Measurements from ENCODE around the gene ARGFX.
"Not testable (repeated sequence)": the region's sequence is repeated elsewhere in the genome, so short reads cannot be mapped to it uniquely, and the experiment has no call there.

ARGFX gene

DNA sequence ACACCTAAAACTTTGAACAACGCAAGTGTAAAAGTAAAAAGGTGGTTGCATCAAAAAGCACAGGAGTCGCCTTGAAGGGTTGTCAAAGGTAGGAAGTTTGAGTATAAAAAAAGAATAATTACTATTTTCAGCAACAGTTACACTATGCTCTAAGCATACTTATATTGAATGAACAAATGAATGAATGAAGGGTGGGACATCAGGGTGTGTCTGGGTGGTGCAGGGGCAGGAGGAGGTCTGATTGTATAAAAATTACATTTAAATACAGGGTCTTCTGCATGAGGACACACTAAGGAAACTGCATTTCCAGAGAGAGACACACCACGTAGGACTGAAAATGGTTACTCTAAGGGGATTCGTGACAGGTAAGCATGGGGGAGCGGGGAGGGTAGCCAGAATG, at the start of gene ARGFX:
Gene ARGFX, plus strand, starts transcription at position 301 of the 400 bp plus-strand sequence. CDS start 2,765 bp downstream, outside the sequence.
- DNase-seq, result no peak

DNA sequence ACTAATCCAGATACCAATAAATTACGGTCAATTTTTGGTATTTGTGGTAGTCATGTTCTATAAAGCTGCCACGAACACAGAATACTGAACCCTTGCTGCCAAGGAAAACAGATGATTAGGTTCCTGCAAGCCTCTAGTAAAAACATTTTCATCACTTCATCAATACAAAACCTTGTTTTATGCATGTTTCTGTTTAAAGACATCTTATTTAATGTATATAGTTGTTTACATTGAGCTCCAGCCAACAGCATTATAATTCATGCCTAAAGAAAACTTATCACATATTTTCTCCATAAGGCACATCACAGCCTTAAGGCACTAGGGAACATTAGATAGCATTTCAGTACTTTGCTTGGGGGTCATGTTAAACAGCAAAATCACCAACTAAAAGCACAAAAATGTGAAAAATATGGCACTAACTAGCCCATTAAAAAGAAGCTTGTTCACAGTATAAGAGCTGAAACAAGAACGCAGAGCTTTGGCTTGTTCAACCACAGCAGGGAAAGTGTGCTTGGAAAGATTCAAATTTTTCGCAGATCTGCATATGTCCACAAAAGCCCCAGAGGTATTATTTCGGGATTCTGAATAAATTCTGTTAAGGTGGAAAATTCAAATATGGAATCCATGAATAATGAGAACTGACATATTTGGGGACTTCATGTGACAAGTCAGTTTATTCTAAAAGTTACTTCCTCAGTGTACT, 49.6 kb upstream of the ARGFX start:
- no peak for DNase-seq

DNA sequence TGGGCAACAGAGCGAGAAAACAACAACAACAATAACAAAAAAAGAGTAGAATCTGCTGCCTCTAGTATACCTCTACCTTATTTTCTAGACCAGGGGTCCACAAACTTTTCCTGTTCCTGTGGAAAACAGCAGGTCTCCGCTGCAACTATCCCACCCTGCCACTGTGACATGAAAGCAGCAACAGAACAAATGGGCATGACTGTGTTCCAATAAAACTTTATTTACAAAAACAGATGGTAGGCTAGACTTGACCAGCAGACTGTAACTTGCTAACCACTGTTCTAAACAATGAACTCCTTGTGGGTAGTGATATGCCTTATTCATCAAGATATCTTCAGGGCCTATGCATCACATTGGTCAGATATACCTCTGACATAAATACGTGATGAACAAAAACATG, 47.2 kb upstream of the ARGFX start:
- no peak for DNase-seq

DNA sequence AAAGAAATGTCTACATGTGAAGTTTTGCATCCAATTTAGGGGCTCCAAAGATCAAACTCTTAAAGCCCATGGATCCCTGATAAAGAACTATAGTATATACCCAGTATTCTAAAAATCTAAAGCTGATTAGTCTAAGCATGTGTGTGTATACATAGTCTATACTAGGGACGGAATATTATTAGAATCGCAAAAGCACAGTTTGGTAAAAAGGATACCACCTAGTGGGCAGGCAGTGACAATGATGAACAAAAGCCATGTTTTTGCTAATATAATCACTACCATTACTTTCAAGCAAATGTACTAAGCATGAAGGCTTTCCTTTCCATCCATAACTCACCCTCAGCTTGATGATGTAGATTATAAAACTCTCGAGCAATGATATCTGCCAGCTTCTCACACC, 38.4 kb upstream of the ARGFX start:
- no peak for DNase-seq

DNA sequence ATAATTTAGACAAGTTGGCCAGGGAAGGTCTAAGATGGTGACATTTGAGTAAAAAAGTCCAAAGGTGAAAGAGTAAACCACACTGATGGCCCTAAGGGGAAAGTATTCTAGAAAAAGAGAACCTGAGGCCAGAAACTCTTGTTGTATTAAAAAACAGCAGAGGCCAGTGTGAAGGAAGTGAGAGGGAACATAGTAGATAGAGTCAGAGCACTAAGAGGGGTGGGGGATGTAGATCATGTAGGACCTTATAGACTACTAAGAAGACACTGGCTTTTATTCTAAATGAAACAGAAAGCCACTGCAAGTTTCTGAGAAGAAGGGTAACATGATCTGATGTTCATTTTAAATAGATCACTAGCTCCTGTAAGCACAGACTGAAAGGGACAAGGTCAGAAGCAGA, 36.5 kb upstream of the ARGFX start:
- DNase-seq, result no peak

DNA sequence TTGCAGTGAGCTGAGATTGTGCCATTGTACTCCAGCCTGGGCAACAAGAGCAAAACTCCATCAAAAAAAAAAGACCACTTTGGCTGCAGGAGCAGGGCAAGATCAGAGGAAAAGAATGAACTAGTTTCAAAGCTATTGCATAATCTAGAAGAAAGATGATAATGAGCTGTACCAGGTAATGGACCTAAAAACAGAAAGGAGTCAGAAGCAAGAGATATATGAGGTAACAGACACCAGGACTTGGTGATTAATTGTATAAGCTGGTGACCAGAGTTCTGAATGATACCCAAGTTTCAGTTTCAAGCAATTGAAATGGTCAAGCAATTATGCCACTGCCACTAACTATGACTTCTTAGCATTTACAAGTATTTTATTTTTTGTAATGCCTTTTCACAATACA, 24.8 kb upstream of the ARGFX start:
- no peak for DNase-seq

DNA sequence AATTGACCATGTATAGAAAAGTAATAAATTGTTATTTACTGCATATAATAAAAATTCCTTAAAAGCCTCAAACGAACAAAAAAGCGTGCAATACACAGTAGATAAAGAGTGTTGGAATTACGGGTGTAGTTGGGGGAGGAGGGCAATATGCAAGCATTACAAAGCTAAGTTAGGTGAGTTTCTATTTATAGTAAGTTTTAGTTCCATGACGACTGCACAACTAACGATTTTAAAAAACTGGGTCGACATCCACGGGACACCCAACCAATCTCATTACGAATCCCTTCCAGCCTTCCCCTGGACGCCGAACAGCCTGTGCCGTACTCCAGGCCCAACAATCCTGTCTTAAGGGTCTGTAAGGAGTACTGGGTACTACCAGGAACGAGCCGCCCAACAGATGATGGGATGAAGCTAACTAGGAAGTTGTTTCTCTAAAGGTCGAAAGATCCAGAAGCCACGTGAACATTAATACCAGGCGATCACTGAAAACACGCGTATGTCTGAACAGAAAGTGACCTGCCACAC, 22.6 kb upstream of the ARGFX start:
- DNase-seq, result no peak

DNA sequence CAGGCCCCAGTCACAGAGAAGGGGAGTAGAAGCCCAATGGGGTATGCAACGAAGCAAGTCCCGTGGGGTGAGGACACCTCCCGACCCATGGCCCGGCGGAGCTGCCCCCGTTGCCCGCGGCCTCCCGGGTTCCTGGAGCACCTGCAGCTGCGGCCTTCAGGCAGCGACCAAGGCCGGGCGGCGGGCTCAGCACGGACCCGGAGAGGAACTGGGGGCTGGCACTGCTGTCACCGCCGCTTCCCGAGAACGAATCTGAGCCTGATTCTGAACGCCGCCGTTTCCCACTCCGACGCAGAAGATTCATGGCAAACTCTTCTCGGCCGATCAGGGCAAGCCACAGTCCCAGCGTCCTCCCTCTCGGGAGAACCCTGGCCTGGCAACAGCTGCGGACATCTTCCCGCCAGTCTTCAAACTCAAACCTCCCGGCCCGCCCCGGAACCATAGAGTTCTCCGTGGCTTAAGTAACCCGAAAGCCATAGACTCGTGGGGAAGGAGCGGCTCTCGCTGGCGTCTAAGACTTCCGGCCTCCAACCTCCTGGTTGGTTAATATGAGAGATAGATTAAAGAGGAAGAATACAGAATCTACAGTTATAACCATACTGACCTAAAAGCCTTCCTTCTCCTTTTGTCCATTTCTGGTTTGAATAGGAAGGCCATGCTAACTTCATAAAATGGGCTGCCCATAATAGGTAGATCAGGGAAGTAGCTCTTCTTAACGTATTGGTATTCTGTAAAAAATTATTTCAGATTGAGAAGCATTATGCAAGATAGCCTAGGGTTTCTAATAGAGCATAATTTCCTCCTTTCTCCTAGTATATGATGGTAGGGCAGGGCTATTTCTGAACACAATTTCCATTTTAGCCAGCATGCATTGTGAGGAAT, 21.9 kb upstream of the ARGFX start, which contains the start of gene POLQ:
Gene POLQ, minus strand, starts transcription at position 415 of the 882 bp plus-strand sequence. Its CDS starts 111 bp downstream, at position 304.
- DNase-seq, result peak; percentile 91 to 92

DNA sequence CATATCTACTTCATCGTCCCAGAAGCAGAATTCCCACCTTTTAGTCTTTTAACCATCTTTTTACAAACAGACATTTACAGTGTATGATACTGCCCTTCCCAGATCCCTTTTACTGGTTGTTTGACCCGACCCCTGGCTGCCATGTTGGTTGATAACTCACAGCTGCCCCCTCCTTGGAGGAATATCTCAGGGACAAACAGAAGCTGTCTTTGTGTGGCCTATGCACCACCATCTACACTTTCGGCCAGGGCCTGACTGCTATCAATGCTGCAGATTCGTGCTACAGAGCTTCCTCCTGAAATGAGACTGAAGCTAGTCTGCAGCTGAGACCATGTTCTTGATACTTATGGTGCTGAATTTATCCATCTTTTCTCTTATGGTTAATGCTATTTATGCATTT, 15.4 kb upstream of the ARGFX start:
- DNase-seq, result no peak

DNA sequence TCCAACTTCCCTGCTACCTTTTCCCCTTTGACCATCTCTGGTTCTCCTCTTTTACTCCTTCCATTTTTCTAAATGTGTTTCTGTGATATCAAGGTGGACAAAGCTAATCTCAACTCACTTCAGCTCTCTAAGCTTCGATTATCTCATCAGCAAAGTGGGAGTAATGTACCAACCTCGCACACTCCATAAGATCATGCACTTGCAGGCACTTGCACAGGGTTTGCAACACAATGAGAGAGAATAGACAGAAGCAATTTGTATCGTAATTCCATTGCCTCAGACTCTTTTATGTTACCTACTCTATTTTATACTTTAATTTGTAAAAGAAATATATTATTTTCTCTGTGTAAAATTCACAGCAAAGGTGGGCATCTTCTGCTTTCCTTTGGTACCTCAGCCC, 15.0 kb upstream of the ARGFX start:
- no peak for DNase-seq

DNA sequence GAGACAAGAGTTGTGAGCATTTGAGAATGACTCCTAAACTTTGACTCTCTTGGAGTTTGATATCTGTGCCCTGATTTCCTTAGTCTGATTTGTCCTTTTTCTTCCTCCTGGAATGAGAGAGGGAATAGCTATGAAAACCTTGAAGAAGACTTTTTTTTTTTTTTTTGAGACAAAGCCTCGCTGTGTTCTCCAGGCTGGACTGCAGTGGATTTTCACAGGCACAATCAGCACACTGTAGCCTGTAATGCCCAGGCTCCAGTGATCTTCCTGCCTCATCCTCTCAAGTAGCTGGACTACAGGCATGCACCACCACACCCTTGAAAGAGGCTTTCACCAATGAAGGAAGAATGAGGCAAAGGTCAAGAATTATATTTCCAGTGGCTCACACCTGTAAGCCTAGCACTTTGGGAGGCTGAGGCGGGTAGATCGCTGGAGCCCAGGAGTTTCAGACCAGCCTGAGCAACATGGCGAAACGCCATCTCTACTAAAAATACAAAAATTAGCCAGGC, 10.3 kb upstream of the ARGFX start:
- DNase-seq, result no peak

DNA sequence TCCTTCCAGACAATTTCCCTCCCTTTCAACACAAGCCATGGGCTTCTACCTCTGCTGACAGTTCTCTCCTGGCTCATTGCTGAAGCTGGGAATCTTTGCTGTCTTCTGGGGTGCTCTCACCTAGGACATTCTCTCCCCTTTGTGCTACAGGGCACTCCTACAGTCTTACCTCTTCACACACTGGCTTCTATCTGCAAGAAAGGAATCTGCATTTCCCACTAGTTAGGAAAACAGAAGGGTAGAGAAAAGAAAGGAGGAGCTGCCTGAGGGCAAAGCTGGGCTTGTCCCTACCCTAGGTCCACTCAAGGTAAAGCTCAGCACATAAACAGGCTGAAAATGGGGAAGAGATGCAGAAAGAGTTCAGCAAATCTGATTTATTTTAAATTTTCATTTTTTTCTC, 5.6 kb upstream of the ARGFX start:
- no peak for DNase-seq

DNA sequence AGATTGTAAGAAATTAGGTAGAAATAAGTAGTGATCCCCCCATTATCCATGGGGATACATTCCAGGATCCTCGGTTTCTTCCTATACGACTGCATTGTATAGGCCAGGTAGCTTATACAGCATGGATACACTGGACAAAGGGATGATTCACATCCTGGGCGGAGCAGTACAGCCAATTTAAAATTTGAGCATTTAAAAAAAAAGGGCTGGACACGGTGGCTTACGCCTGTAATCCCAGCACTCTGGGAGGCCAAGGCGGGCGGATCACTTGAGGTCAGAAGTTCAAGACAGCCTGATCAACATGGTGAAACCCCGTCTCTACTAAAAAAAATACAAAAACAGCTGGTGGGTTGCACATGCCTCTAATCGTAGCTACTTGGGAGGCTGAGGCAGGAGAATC, 976 bp upstream of the ARGFX start:
- DNase-seq, result no peak

DNA sequence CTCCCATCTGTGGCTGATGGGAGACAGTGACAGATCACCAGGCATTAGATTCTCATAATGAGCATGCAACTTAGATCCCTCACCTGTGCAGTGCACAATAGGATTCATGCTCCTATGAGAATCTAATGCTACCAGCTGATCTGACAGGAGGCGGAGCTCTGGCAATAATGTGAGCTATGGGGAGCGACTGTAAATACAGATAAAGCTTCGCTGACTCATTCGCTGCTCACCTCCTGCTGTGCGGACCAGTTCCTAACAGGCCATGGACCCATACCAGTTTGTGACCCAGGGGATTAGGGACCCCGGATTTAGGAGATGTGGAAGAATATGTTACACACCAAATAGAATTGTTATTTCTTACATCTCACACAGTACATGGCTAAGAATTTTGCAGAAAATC, 6.7 kb downstream of the ARGFX start:
- no peak for DNase-seq

DNA sequence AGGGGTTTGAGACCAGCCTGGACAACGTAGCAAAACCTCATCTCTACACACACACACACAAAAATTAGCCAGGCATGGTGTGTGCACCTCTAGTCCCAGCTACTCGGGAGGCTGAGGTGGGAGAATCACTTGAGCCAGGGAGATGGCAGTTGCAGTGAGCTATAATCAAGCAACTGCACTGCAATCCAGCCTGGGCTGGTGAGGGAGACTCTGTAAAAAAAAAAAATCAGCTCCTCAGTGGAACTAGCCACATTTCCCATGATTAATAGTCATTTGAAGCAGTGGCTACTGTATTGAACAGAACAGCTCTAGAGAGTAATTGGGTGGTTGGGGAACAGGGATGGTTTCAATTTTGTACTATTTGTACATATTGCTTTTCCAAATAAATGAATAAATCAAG, 13.9 kb downstream of the ARGFX start:
- DNase-seq, result no peak

DNA sequence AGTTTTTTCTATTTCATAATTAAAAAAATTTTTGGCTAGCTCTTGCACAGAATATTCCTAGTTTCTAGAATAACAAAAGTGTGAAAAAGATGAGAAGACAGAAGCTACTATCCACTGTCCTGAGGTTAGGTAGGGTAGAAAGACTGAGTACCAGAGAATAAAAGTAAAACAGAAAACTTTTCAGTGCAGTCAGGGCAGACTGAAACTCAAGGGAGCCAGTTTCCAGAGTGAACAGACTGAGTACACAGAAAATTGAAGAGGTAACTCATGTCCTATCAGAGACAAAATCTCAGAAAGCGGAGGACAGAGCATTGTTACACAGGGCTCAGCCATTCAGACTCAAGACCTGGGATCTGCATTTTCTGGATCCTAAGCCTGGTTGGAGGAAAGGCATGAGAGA, 16.7 kb downstream of the ARGFX start:
- DNase-seq, result no peak

DNA sequence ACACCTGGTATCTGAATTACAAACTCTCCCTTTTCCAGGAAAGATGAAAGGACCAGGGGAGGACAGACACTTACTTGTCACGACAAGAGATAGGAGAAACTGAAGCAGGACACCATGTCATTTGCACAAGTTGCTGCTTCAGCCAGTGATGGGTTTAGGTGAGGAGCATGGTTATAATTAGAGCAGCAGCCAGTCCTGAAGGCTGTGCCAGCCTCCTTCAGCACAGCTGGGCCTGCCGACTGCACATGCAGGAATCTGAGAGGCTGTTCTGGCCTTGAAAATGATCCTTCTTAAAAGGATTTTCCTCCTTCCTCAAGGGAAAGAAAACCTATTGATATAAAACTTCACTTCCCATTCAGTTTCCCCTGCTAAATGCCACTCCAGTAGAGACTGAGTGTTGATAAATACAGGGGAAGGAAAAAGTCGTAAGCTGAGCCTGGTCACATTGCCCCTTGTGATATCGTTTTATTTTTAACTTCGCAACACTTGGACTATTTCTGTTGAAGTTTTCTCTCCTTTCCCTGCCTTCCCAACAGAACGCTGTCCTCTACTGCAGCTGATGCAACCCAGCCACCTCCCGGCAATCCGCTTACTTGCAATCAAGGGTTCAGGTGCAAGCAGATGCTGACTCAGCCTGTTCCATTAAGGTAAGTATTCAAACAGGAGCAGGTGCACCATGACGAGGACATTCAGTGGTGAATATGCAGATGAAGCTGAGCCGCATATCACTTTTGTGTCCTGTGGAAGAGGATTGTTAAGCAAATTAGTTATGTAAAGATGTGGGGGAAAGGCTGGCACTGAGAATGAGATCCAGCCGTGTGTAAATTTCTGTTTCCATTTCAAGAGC, 25.3 kb downstream of the ARGFX start, which contains the start of gene FBXO40:
Gene FBXO40, plus strand, starts transcription at position 524 of the 847 bp plus-strand sequence. CDS start 27,197 bp downstream, outside the sequence.
- no peak for DNase-seq

DNA sequence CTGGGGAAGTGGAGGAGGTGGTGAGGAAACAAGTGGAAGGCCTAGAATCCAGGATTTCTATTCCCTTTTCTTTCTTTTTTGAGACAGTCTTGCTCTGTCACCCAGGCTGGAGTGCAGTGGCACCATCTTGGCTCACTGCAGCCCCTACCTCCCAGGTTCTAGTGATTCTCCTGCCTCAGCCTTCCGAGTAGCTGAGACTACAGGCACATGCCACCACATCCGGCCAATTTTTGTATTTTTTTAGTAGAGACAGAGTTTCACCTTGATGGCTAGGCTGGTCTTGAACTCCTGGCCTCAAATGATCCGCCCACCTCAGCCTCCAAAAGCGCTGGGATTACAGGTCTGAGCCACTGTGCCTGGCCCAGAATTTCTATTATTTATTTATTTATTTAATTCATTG, 26.1 kb downstream of the ARGFX start:
- DNase-seq, result not testable (repeated sequence)

DNA sequence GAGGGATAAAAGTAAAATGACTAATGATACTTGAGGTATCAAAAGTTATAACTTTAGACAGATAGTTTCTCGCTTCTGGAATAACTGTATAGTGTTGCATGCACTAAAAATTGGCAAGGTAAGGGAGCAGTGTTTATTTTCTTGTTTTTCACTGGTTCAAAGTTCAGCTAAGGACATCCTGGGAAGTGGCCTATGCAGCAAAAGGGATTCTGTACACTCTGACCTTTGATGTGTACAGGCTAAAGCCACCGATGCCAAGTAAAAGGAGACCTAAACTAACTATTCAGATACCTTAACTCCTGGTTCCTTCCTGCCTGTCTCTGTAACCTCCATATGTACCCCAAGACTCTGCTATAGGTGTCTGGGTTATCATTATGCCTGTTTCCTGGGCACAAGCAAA, 27.1 kb downstream of the ARGFX start:
- DNase-seq, result no peak

DNA sequence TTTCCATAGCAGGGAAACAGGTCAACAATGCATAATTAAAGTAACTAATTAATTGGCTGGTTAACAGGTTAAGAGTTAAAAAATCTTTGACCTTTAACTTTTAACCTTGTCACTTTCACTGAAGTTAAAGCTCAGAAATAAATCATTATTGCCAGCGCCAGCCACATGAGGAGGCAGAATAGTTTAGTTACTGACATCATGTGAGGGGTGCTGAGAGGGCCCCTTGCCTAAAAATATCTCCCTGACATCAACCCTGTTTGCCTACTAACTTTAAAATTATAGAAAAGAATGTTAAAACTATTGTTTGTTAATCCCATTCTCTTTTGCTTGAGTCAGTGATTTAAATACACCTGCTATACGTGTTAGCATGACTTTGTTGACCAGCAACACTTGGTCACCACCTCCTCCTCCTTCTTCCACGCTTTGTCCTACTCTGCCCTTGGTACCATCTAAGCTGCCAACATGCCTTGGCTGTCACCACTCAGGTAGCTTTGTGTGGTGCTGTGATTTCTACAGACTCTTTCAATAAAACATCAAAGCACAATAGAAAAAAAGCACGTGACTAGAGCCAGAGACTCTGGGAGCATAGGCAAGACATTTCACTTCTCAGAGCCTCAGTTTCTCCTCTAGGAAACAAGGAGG, 28.1 kb downstream of the ARGFX start:
- DNase-seq, result no peak

DNA sequence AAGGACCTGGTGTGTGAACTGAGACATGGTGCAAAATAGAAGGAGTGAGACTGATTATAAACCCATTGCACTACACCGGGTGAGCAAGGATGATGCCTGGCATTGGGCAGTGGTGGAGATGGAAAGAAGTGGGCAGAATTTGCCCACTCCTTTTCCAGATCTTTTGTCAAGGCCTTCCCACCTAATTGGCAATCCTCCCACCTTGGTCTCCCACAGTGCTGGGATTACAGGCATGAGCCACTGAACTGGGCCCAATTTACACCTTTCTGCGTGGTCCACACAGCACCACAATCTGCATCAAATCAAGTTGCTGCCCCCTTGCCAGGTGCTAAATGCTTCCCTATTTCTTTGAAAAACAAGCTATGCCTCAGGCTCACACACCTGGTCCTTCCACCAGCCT, 30.8 kb downstream of the ARGFX start:
- no peak for DNase-seq

DNA sequence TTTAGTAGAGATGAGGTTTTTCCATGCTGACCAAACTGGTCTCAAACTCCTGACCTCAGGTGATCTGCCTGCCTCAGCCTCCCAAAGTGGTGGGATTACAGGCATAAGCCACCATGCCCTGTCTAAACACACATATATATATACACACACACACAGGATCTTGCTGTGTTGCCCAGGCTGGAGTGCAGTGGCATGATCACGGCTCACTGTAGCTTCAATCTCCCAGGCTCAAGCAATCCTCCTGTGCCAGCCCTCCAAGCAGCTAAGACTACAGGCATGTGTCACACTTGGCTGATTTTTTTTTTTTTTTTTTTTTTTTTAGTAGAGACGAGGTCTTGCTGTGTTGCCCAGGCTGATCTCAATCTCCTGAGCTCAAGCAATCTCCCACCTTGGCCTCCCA, 32.2 kb downstream of the ARGFX start:
- DNase-seq, result not testable (repeated sequence)

Measured in CD4-positive, alpha-beta T cell treated with Interleukin-4 for 1 hour (primary cell).